A673 (cell line): ENCODE results near the gene GPX3. TPM values are rescaled to one million over a fixed set of nuclear protein-coding genes. Genes with fewer than 3 reads are reported as not detected.

Source experiments
- Bru-seq: library from RNA; stranded (reverse); fragments of 400-500 nt; gene quantifications from one replicate; lab custom pipeline; 2021; lab: Mats Ljungman, UMichigan
- BruChase-seq, 2 experiments: library from RNA; stranded (reverse); fragments of 400-500 nt; gene quantifications; one replicate each; lab custom pipeline; 2021; lab: Mats Ljungman, UMichigan
- BruUV-seq: library from RNA; stranded (reverse); fragments of 400-500 nt; replicated peaks from 2 replicates; lab custom pipeline; 2021; lab: Mats Ljungman, UMichigan
- CTCF ChIA-PET: fragments of 300-600 bp; sonication (Branson Sonifier 250); formaldehyde crosslinking; loops from one replicate; lab custom pipeline; 2022; ENCODE audit warnings: antibody characterized with exemption; lab: Charles Lee
- POLR2A ChIA-PET: fragments of 300-600 bp; sonication (Branson Sonifier 250); formaldehyde crosslinking; loops from one replicate; lab custom pipeline; 2022; ENCODE audit warnings: antibody characterized with exemption; ENCODE audit not compliant: low non-redundant PET; lab: Charles Lee
- DNase-seq: peaks from one replicate; pipeline ENCODE4 v3.0.0-alpha.2; 2015; ENCODE audit warnings: low spot score
- H3K27ac ChIP-seq: fragments of 200-600 bp; sonication (generic); 2 replicates; pipeline ENCODE4 v1.5.1; 2016; ENCODE audit warnings: mixed run types, low read depth, mild to moderate bottlenecking, mixed read lengths, antibody characterized with exemption, low read length; ENCODE audit not compliant: poor library complexity, severe bottlenecking
- H3K27me3 ChIP-seq: fragments of 200-600 bp; sonication (generic); replicated peaks from 2 replicates; pipeline ENCODE4 v1.6.1; 2017; ENCODE audit warnings: mixed run types, low read depth, mild to moderate bottlenecking, mixed read lengths, antibody characterized with exemption, low read length; ENCODE audit not compliant: insufficient read depth, poor library complexity
- H3K36me3 ChIP-seq: fragments of 200-600 bp; sonication (generic); 2 replicates; pipeline ENCODE4 v1.6.1; 2016; ENCODE audit warnings: mixed run types, mild to moderate bottlenecking, mixed read lengths, antibody characterized with exemption, low read length; ENCODE audit not compliant: insufficient read depth, poor library complexity, severe bottlenecking
- H3K4me1 ChIP-seq: fragments of 200-600 bp; sonication (generic); 2 replicates; pipeline ENCODE4 v1.6.1; 2017; ENCODE audit warnings: mixed run types, mild to moderate bottlenecking, mixed read lengths, antibody characterized with exemption, low read length; ENCODE audit not compliant: insufficient read depth, poor library complexity, severe bottlenecking
- H3K4me3 ChIP-seq: fragments of 200-600 bp; sonication (generic); 2 replicates; pipeline ENCODE4 v1.5.1; 2016; ENCODE audit warnings: low read depth, mixed run types, mild to moderate bottlenecking, mixed read lengths, low read length; ENCODE audit not compliant: poor library complexity, severe bottlenecking
- H3K9me3 ChIP-seq: fragments of 200-600 bp; sonication (generic); 2 replicates; pipeline ENCODE4 v1.6.1; 2016; ENCODE audit warnings: mixed run types, low read depth, mild to moderate bottlenecking, mixed read lengths, antibody characterized with exemption, low read length; ENCODE audit not compliant: poor library complexity, severe bottlenecking
- CTCF ChIP-seq: fragments of 300-800, 200-600 bp; sonication (generic); conservative IDR thresholded peaks from 2 replicates; pipeline ENCODE4 v1.5.1; 2017; ENCODE audit warnings: low read depth, mild to moderate bottlenecking, antibody characterized with exemption, low read length, moderate library complexity, mixed read lengths
- EZH2 ChIP-seq: fragments of 200-600 bp; sonication (generic); IDR thresholded peaks from 2 replicates; pipeline ENCODE4 v1.6.1; 2017; ENCODE audit warnings: borderline replicate concordance, low read depth, mild to moderate bottlenecking, mixed read lengths, antibody characterized with exemption, low read length; ENCODE audit not compliant: poor library complexity, severe bottlenecking
- intact Hi-C: fragments of 100-400 bp; cut with micrococcal nuclease; formaldehyde crosslinking; loops from one replicate; pipeline ENCODE4 v1.10.0; 2022; ENCODE audit not compliant: unreplicated experiment
- long read RNA-seq: library from polyadenylated mRNA; stranded (forward); transcript quantifications from one replicate; pipeline ENCODE4 v2.0.0, GENCODE V29; 2022
- total RNA-seq: library from RNA; stranded (reverse); gene quantifications from 2 replicates; pipeline ENCODE4 v1.2.3, GENCODE V29; 2021

GPX3 gene
- total RNA-seq (0.19 and 0.24 TPM in 2 replicates), Bru-seq, nascent RNA (percentile 9 among the genes with signal in this experiment), BruChase-seq, experiment 1, labeled RNA remaining after a 2-hour chase (percentile 16 among the genes with signal in this experiment), BruChase-seq, experiment 2, labeled RNA remaining after a 6-hour chase (not detected)
- long read RNA-seq, partial matches to known transcripts: 0 of 3 reads
- long read RNA-seq, other reads (novel, unspliced or antisense): 1 of 3 reads

GRCh38 chr5:151020304-151021110 is at the start of gene GPX3:
TSS of gene GPX3 (plus strand) at chr5:151020591. CDS start at chr5:151020655, 64 bp downstream.
- no peaks in the 10 kb centered on the region for H3K9me3 ChIP-seq
- BruUV-seq: no TSS peak
- no peaks in the 10 kb centered on the region for H3K4me1 ChIP-seq
- peaks cover 9% of the 10 kb centered on the region for H3K27me3 ChIP-seq
- no peaks in the 10 kb centered on the region for H3K36me3 ChIP-seq
- TF ChIP-seq EZH2: no peak
- TF ChIP-seq CTCF: no peak
- H3K27ac ChIP-seq: no peak within 1 kb of the TSS
- peak; percentile 26 for DNase-seq
- intact Hi-C loops: no loop called here
- H3K4me3 ChIP-seq: peak within 1 kb of the TSS; percentile 32
- CTCF ChIA-PET: no interaction called here
- POLR2A ChIA-PET: no interaction called here

GRCh38 chr5:150978590-150978989 is 41.8 kb upstream of the GPX3 start:
- TF ChIP-seq CTCF (no peak), EZH2 (no peak)
- Histone ChIP-seq H3K36me3 (no peaks in the 10 kb centered on the region), H3K4me3 (no peak overlapping the region), H3K27me3 (no peaks in the 10 kb centered on the region), H3K4me1 (no peaks in the 10 kb centered on the region), H3K27ac (no peak overlapping the region), H3K9me3 (peaks cover 4% of the 10 kb centered on the region)
- CTCF ChIA-PET: no interaction called here
- no TSS peak for BruUV-seq
- intact Hi-C loops: no loop called here
- POLR2A ChIA-PET: no interaction called here
- DNase-seq: no peak

- Histone ChIP-seq H3K36me3 (no peaks in the 10 kb centered on the region), H3K27me3 (no peaks in the 10 kb centered on the region), H3K9me3 (no peaks in the 10 kb centered on the region), H3K4me1 (no peaks in the 10 kb centered on the region), H3K4me3 (no peak overlapping the region), H3K27ac (no peak overlapping the region)
- no TSS peak for BruUV-seq
- no peak for TF ChIP-seq EZH2
- TF ChIP-seq CTCF: no peak
- POLR2A ChIA-PET: no interaction called here
- intact Hi-C loops: no loop called here
- DNase-seq: no peak
- CTCF ChIA-PET: no interaction called here
These were observed 32.6 kb upstream of the GPX3 start for GRCh38 chr5:150987746-150988145.
